ENCODE data around the gene MAPK1IP1L.

- TF ChIP-seq CTCF (IDR thresholded peaks at IDR 0.05; ENCODE audit: low read depth, low read length, poor library complexity, severe bottlenecking) (no peak), EZH2phosphoT487 (IDR thresholded peaks at IDR 0.05; ENCODE audit: borderline replicate concordance, low read length) (no peak)
Measured at GRCh38 chr14:55065411-55065810, 14.0 kb downstream of the MAPK1IP1L start.
